HepG2 (cell line): ENCODE results near the gene TMEM86B. TPM values are rescaled to one million over a fixed set of nuclear protein-coding genes. Genes with fewer than 3 reads are reported as not detected.
A peak's percentile ranks its signal among the peaks of the same experiment; 100 is the strongest.

Experiments used
- ARID2 ChIP-seq: sonication (generic); formaldehyde crosslinking; IDR thresholded peaks from 2 replicates; pipeline ENCODE4 v1.8.1; 2022; ENCODE audit warnings: mild to moderate bottlenecking, missing genetic modification reagents, borderline replicate concordance
- HMGXB4 ChIP-seq, 2 experiments: sonication (generic) in 1 of 2; formaldehyde crosslinking in 1 of 2; IDR thresholded peaks; 2 replicates each; pipeline versions ENCODE4 v1.4.0 to v1.6.1; 2018 to 2020; ENCODE audit warnings: missing genetic modification reagents in 2 of 2, borderline replicate concordance in 1 of 2, low read depth in 1 of 2, mild to moderate bottlenecking in 1 of 2, missing biosample characterization in 1 of 2
- JARID2 ChIP-seq: sonication (generic); formaldehyde crosslinking; IDR thresholded peaks from 2 replicates; pipeline ENCODE4 v1.8.1; 2023; ENCODE audit warnings: missing genetic modification reagents, inconsistent platforms; ENCODE audit not compliant: insufficient replicate concordance
- KDM4B ChIP-seq: sonication (generic); formaldehyde crosslinking; IDR thresholded peaks from 2 replicates; pipeline ENCODE4 v1.4.0; 2020; ENCODE audit warnings: missing genetic modification reagents
- MED1 ChIP-seq: sonication (generic); formaldehyde crosslinking; IDR thresholded peaks from 2 replicates; pipeline ENCODE4 v1.4.0; 2020; ENCODE audit warnings: missing genetic modification reagents
- PAWR ChIP-seq: sonication (generic); formaldehyde crosslinking; IDR thresholded peaks from 2 replicates; pipeline ENCODE4 v1.4.0; 2020; ENCODE audit warnings: missing genetic modification reagents, mild to moderate bottlenecking, borderline replicate concordance
- PHF21A ChIP-seq: sonication (generic); formaldehyde crosslinking; IDR thresholded peaks from 2 replicates; pipeline ENCODE4 v1.5.0; 2020; ENCODE audit warnings: mild to moderate bottlenecking, missing genetic modification reagents
- SETDB1 ChIP-seq: sonication (generic); formaldehyde crosslinking; IDR thresholded peaks from 2 replicates; pipeline ENCODE4 v1.5.1; 2020; ENCODE audit warnings: missing genetic modification reagents, mild to moderate bottlenecking, borderline replicate concordance
- SNAI1 ChIP-seq: sonication (generic); formaldehyde crosslinking; IDR thresholded peaks from 2 replicates; pipeline ENCODE4 v1.5.0; 2020; ENCODE audit warnings: mild to moderate bottlenecking, missing genetic modification reagents, borderline replicate concordance
- ZC3H4 ChIP-seq: sonication (generic); formaldehyde crosslinking; IDR thresholded peaks from 2 replicates; pipeline ENCODE4 v1.4.0; 2020; ENCODE audit warnings: missing genetic modification reagents, borderline replicate concordance
- ZNF260 ChIP-seq: sonication (generic); formaldehyde crosslinking; IDR thresholded peaks from 2 replicates; pipeline ENCODE4 v1.4.0; 2020; ENCODE audit warnings: missing genetic modification reagents, low read depth, mild to moderate bottlenecking, borderline replicate concordance
- ZNF343 ChIP-seq: sonication (generic); formaldehyde crosslinking; IDR thresholded peaks from 2 replicates; pipeline ENCODE4 v1.4.0; 2020; ENCODE audit warnings: mild to moderate bottlenecking, missing genetic modification reagents
- ZNF354B ChIP-seq: sonication (generic); formaldehyde crosslinking; IDR thresholded peaks from 2 replicates; pipeline ENCODE4 v1.8.0; 2022; ENCODE audit warnings: mild to moderate bottlenecking, missing genetic modification reagents
- ZNF451 ChIP-seq: sonication (generic); formaldehyde crosslinking; IDR thresholded peaks from 2 replicates; pipeline ENCODE4 v1.5.0; 2020; ENCODE audit warnings: mild to moderate bottlenecking, missing genetic modification reagents
- ZNF563 ChIP-seq: sonication (generic); formaldehyde crosslinking; IDR thresholded peaks from 2 replicates; pipeline ENCODE4 v1.8.0; 2022; ENCODE audit warnings: mild to moderate bottlenecking, moderate library complexity, missing genetic modification reagents
- ZNF691 ChIP-seq: sonication (generic); formaldehyde crosslinking; IDR thresholded peaks from 2 replicates; pipeline ENCODE4 v1.4.0; 2020; ENCODE audit warnings: missing genetic modification reagents, low read depth, mild to moderate bottlenecking, borderline replicate concordance
- ZUFSP ChIP-seq: sonication (generic); formaldehyde crosslinking; IDR thresholded peaks from 2 replicates; pipeline ENCODE4 v1.9.0; 2021; ENCODE audit warnings: missing genetic modification reagents, mild to moderate bottlenecking, borderline replicate concordance
- polyA plus RNA-seq, 8 experiments: library from polyadenylated mRNA; depleted of rRNA in 3 of 8; stranded (reverse) in 7 of 8; unstranded in 1 of 8; fragments of >200 nt; fragmentation: Illumina TruSeq in 4 of 8; extraction: Trizol in 4 of 8; gene quantifications; 2 replicates each; pipeline versions ENCODE4 v1.2.1 to v1.2.3, GENCODE V29; 2011 to 2016; ENCODE audit warnings: low read depth in 4 of 8, missing spikeins in 1 of 8, mixed read lengths in 1 of 8; ENCODE audit not compliant: insufficient read depth in 1 of 8
- total RNA-seq, 5 experiments: library from RNA; depleted of rRNA; stranded (reverse); fragments of >200 nt; fragmentation: Illumina TruSeq; extraction: Trizol; gene quantifications; 2 replicates each; pipeline ENCODE4 v1.2.3, GENCODE V29; 2016; ENCODE audit warnings: low read depth in 1 of 5
- TF ChIP-seq, protein P1 (sequence below): sonication (generic); formaldehyde crosslinking; conservative IDR thresholded peaks from 2 replicates; pipeline ENCODE4 v1.8.0; 2022; ENCODE audit warnings: low read depth, missing genetic modification reagents
- TF ChIP-seq, protein P2 (sequence below): sonication (generic); formaldehyde crosslinking; IDR thresholded peaks from 2 replicates; pipeline ENCODE4 v1.4.0; 2020; ENCODE audit warnings: mild to moderate bottlenecking, missing genetic modification reagents

TMEM86B gene
- total and polyA plus RNA-seq, 2 of the 13 experiments (the other 11 are each of a cell fraction or from before 2014, with no cell fraction given): 7.7 to 9.6 TPM

DNA sequence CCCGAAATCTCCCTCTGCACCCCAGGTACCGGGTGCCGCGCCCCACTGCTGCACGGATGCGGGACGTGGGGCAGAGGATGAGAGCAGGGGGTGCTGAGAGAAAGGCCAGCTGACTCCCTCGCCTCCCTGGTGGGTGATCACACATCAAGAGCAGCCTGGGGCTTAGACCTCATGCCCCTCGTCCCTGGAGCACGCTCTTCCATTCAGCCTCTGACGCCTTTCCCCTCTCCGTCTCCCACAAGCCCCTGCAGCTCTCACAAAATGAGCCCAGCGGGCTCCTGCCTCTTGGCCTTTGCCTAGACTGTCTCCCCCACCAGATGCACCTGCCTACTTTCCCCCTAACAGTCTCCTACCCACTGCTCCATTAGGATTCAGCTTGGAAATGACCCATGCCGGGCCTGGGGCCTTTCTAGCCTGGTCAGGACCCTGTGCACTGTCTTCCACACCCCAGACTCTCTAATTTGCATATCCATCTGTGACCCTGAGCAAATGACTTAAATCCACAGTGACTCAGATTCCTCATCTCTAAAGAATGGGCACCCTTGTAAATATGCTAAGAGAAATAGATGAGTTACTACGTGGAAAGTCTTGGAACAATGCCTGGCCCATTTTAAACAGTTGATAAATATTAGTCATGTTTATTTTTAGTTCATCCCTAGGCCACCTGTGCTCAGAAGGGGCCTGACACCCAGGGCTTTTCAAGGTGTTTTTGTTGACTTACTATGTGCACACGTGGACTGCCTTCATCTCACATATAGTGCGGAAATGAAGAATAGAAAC is 18.7 kb downstream of the TMEM86B start (continued):
- no peak for TF ChIP-seq ZUFSP (CRISPR knock-in tag)
- 0 out of 2 replicates have a peak, but pooled peaks have one; percentile 56 for TF ChIP-seq ZC3H4 (CRISPR knock-in tag)
- TF ChIP-seq ZNF691: 0 out of 2 replicates have a peak, but pooled peaks have one; percentile 35
- no peak for TF ChIP-seq ZNF354B
- peak; percentile 15; the same call in 1 of the 2 replicates for TF ChIP-seq ARID2 (CRISPR knock-in tag)
- TF ChIP-seq MED1 (CRISPR knock-in tag): peak; percentile 54
- TF ChIP-seq SETDB1 (CRISPR knock-in tag): no peak
- TF ChIP-seq ZNF343 (CRISPR knock-in tag): 0 out of 2 replicates have a peak, but pooled peaks have one; percentile 27
- TF ChIP-seq HMGXB4 (CRISPR knock-in tag; IDR thresholded peaks at IDR 0.05; ENCODE audit: borderline replicate concordance in 1 of 2, low read depth in 1 of 2): 0 out of 4 replicates have a peak, but pooled peaks of 1 of the 2 experiments have one; percentile 18
- TF ChIP-seq JARID2: no peak
- no peak for TF ChIP-seq ZNF260 (CRISPR knock-in tag)
- TF ChIP-seq ZNF451: 0 out of 2 replicates have a peak, but pooled peaks have one; percentile 34
- no peak for TF ChIP-seq KDM4B
- peak; percentile 87; the same call in 1 of the 2 replicates for TF ChIP-seq ZNF563 (CRISPR knock-in tag)
- TF ChIP-seq, protein P1, sequence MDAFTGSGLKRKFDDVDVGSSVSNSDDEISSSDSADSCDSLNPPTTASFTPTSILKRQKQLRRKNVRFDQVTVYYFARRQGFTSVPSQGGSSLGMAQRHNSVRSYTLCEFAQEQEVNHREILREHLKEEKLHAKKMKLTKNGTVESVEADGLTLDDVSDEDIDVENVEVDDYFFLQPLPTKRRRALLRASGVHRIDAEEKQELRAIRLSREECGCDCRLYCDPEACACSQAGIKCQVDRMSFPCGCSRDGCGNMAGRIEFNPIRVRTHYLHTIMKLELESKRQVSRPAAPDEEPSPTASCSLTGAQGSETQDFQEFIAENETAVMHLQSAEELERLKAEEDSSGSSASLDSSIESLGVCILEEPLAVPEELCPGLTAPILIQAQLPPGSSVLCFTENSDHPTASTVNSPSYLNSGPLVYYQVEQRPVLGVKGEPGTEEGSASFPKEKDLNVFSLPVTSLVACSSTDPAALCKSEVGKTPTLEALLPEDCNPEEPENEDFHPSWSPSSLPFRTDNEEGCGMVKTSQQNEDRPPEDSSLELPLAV (CRISPR knock-in tag): no peak
- no peak for TF ChIP-seq PAWR
- peak; percentile 70; the same call in 1 of the 2 replicates for TF ChIP-seq SNAI1
- peak; percentile 74 for TF ChIP-seq PHF21A (CRISPR knock-in tag)
- TF ChIP-seq, protein P2, sequence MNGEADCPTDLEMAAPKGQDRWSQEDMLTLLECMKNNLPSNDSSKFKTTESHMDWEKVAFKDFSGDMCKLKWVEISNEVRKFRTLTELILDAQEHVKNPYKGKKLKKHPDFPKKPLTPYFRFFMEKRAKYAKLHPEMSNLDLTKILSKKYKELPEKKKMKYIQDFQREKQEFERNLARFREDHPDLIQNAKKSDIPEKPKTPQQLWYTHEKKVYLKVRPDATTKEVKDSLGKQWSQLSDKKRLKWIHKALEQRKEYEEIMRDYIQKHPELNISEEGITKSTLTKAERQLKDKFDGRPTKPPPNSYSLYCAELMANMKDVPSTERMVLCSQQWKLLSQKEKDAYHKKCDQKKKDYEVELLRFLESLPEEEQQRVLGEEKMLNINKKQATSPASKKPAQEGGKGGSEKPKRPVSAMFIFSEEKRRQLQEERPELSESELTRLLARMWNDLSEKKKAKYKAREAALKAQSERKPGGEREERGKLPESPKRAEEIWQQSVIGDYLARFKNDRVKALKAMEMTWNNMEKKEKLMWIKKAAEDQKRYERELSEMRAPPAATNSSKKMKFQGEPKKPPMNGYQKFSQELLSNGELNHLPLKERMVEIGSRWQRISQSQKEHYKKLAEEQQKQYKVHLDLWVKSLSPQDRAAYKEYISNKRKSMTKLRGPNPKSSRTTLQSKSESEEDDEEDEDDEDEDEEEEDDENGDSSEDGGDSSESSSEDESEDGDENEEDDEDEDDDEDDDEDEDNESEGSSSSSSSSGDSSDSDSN (CRISPR knock-in tag): no peak
